GM12874 (cell line): Measurements from ENCODE around the gene RAD51C.

Experiments
- TF ChIP-seq, protein P1 (sequence below): IDR thresholded peaks from 2 replicates; pipeline ENCODE4 v1.5.1; 2011; ENCODE audit warnings: low read depth, mild to moderate bottlenecking, control low read depth, low read length, moderate library complexity; ENCODE audit not compliant: insufficient read depth

The RAD51C gene

GRCh38 chr17:58679263-58680037 lies 13.0 kb upstream of the RAD51C start:
- TF ChIP-seq, protein P1, sequence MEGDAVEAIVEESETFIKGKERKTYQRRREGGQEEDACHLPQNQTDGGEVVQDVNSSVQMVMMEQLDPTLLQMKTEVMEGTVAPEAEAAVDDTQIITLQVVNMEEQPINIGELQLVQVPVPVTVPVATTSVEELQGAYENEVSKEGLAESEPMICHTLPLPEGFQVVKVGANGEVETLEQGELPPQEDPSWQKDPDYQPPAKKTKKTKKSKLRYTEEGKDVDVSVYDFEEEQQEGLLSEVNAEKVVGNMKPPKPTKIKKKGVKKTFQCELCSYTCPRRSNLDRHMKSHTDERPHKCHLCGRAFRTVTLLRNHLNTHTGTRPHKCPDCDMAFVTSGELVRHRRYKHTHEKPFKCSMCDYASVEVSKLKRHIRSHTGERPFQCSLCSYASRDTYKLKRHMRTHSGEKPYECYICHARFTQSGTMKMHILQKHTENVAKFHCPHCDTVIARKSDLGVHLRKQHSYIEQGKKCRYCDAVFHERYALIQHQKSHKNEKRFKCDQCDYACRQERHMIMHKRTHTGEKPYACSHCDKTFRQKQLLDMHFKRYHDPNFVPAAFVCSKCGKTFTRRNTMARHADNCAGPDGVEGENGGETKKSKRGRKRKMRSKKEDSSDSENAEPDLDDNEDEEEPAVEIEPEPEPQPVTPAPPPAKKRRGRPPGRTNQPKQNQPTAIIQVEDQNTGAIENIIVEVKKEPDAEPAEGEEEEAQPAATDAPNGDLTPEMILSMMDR, result no peak

GRCh38 chr17:58680038-58680369 lies 12.4 kb upstream of the RAD51C start:
- TF ChIP-seq, protein P1, result no peak

GRCh38 chr17:58684003-58684402 lies 8.4 kb upstream of the RAD51C start:
- TF ChIP-seq, protein P1, result no peak

DNA sequence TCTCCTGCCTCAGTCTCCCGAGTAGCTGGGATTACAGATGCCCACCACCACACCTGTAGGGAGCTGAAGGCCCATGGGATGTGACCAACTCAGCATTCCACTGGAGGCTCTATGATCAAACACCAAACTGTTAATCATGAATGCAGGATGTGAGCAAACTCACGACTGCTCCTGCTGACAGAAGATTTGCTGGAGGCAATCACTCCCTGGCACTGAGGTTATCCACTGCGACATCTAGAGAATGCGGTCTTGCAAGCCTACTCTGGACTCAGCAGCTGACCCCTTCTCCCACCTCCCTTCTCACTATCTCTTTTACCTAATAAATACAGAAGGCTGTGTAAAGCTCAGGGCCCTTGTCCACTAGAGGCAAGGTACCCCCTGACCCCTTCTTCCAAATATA lies 5.4 kb upstream of the RAD51C start:
- TF ChIP-seq, protein P1, result no peak

DNA sequence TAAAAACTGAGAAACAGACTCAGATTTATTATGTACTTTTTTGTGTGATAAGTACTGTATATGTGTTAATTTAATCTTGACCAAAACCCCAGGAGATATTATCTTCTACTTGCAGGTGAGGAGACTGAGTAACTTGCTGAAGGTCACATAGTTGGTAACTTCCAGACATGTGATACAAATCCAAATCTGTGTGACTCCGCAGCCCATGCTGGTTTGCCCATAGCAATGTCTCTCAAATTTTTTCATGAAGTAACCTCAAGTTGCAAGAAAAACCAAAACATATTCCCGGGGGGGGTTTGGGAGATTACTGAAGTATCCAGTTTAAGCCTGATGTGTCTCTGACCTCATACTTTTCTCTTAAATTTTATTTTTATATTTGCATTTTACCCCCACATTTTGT lies 3.9 kb upstream of the RAD51C start:
- TF ChIP-seq, protein P1, result no peak

DNA sequence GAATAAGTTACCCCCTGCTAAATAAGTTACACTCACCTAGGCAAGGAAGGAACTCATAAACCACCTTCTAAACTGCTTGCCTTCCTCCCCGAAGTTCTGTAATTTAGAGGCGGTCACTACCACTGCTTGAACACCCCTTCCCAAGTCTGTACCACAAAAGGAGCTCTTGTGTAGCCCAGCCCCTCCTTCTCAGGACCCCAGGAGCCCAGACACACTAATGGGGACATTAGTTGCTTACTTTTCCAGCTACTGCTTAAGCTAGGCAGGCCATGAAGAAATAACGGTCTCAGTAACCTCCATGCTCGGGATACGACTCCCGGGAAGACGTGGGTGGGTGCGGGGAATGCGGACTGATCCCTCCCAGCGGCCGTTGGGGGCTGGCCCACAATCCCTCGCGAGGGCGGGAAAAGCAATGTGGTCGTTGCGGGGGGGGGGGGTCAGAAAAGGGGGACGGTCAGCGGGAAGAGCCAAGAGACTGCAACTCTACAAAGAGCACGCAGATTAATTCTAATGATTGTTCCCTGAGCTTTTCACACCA lies 632 bp upstream of the RAD51C start, which contains the start of gene TEX14:
Gene TEX14, minus strand, starts transcription at position 345 of the 538 bp plus-strand sequence. CDS start 40,044 bp downstream, outside the sequence.
- TF ChIP-seq, protein P1, result no peak

- TF ChIP-seq, protein P1, result no peak
Observed at GRCh38 chr17:58693208-58693607, 806 bp downstream of the RAD51C start.
